Stimulated activated effector memory CD8-positive, alpha-beta T cell treated with anti-CD3 and anti-CD28 coated beads, Interleukin-12 subunit alpha, Interleukin-12 subunit beta, amount 100 ng/mL, for 72 hours (primary cell): ENCODE measurements around the gene RTF1.
"Not testable (repeated sequence)": the region's sequence is repeated elsewhere in the genome, so short reads cannot be mapped to it uniquely, and the experiment has no call there.

Experiments
- ATAC-seq: fragments of 150-1000 bp; cut with Tn5 transposase; 2 replicates; pipeline ENCODE4 v1.10.0; 2021
- DNase-seq, 2 donors: peaks; one replicate each; pipeline ENCODE4 v3.0.0; 2021 to 2022; ENCODE audit warnings: low spot score in 2 of 2
- H3K27ac Mint-ChIP-seq: one replicate; pipeline ENCODE4 v1.8.0; 2022; ENCODE audit warnings: mild to moderate bottlenecking, mixed read lengths
- H3K36me3 Mint-ChIP-seq: one replicate; pipeline ENCODE4 v1.8.0; 2022; ENCODE audit warnings: mild to moderate bottlenecking, mixed read lengths
- H3K4me1 Mint-ChIP-seq: one replicate; pipeline ENCODE4 v1.8.0; 2022; ENCODE audit warnings: mixed read lengths
- H3K4me3 Mint-ChIP-seq: one replicate; pipeline ENCODE4 v1.8.0; 2022; ENCODE audit warnings: mild to moderate bottlenecking, mixed read lengths
- H3K9me3 Mint-ChIP-seq: one replicate; pipeline ENCODE4 v1.8.0; 2022; ENCODE audit warnings: mixed read lengths

Gene RTF1

GRCh38 chr15:41423979-41424659 lies 7.2 kb downstream of the RTF1 start:
- ATAC-seq (peak; percentile 92), DNase-seq (no peak)
- no peaks in the 10 kb centered on the region for H3K9me3 Mint-ChIP-seq
- no peaks in the 10 kb centered on the region for H3K36me3 Mint-ChIP-seq
- peak overlapping the region; percentile 19 for H3K4me3 Mint-ChIP-seq
- H3K4me1 Mint-ChIP-seq = peaks cover 25% of the 10 kb centered on the region
- peak overlapping the region; percentile 32 for H3K27ac Mint-ChIP-seq

DNA sequence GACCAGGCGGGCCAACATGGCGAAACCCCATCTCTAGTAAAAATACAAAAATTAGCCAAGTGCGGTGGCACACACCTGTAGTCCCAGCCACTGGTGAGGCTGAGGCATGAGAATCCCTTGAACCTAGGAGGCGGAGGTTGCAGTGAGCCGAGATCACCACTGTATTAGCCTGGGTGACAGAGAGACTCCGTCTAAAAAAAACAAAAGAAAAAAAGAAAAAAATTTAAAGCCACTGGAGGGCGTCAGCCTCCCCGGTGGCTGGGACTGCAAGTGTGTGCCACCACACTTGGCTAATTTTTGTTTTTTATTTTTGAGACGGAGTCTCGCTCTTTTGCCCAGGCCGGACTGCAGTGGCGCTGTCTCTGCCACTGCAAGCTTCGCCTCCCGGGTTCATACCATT lies 7.9 kb downstream of the RTF1 start:
- ATAC-seq = no peak
- peak overlapping the region; percentile 19 for H3K4me3 Mint-ChIP-seq
- peaks cover 30% of the 10 kb centered on the region for H3K4me1 Mint-ChIP-seq
- no peaks in the 10 kb centered on the region for H3K36me3 Mint-ChIP-seq
- no peaks in the 10 kb centered on the region for H3K9me3 Mint-ChIP-seq
- H3K27ac Mint-ChIP-seq = peak overlapping the region; percentile 32
- no peak for DNase-seq

DNA sequence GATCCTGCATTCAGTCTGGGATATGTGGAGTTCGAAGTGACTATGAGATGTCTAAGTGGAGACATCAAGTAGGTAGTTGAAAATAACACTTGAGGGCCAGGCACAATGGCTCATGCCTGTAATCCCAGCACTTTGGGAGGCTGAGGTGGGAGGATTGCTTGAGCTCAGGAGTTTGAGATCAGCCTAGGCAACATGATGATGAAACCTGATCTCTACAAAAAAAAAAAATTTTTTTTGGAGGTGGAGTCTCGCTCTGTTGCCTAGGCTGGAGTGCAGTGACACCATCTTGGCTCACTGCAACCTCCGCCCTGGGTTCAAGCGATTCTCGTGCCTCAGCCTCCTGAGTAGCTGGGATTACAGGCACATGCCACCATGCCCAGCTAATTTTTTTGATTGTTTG lies 9.0 kb downstream of the RTF1 start:
- not testable (repeated sequence) for H3K9me3 Mint-ChIP-seq, H3K27ac Mint-ChIP-seq, H3K36me3 Mint-ChIP-seq, ATAC-seq, H3K4me3 Mint-ChIP-seq, DNase-seq
- H3K4me1 Mint-ChIP-seq = peaks cover 27% of the 10 kb centered on the region

GRCh38 chr15:41429003-41429890 lies 12.4 kb downstream of the RTF1 start:
- ATAC-seq = peak; percentile 95
- DNase-seq = no peak
- Mint-ChIP-seq H3K27ac (peak overlapping the region; percentile 80), H3K4me1 (peaks cover 23% of the 10 kb centered on the region), H3K36me3 (no peaks in the 10 kb centered on the region), H3K4me3 (peak overlapping the region; percentile 47), H3K9me3 (no peaks in the 10 kb centered on the region)

GRCh38 chr15:41435037-41435786 lies 18.3 kb downstream of the RTF1 start:
- Mint-ChIP-seq H3K36me3 (peaks cover 30% of the 10 kb centered on the region), H3K9me3 (no peaks in the 10 kb centered on the region), H3K27ac (no peak overlapping the region), H3K4me1 (peaks cover 6% of the 10 kb centered on the region), H3K4me3 (no peak overlapping the region)
- no peak for DNase-seq
- no peak for ATAC-seq

DNA sequence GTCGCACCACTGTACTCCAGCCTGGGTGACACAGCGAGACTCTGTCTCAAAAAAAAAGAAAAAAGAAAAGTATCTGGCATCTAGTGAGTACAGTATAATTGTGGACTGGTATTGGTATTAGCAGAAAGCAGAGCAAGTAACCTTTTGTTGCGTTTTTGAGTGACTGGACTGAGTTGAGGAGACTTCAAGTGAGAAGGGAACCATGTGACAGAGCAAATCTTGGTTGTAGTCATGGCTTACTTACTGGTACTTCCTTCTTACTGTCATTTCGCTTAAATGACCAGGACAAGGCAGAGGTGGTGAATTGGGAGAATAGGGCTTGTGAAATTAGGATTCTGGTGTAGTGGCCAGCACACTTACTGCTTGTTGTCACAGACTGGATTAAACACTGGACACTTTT lies 20.6 kb downstream of the RTF1 start:
- H3K9me3 Mint-ChIP-seq = no peaks in the 10 kb centered on the region
- DNase-seq (no peak), ATAC-seq (no peak)
- peak overlapping the region; percentile 2 for H3K27ac Mint-ChIP-seq
- peaks cover 6% of the 10 kb centered on the region for H3K4me1 Mint-ChIP-seq
- H3K4me3 Mint-ChIP-seq = no peak overlapping the region
- H3K36me3 Mint-ChIP-seq = peaks cover 47% of the 10 kb centered on the region

- no peak for DNase-seq
- H3K36me3 Mint-ChIP-seq = peaks cover 52% of the 10 kb centered on the region
- no peaks in the 10 kb centered on the region for H3K9me3 Mint-ChIP-seq
- no peak for ATAC-seq
- peak overlapping the region; percentile 43 for H3K27ac Mint-ChIP-seq
- H3K4me1 Mint-ChIP-seq = peaks cover 11% of the 10 kb centered on the region
- no peak overlapping the region for H3K4me3 Mint-ChIP-seq
Measured at GRCh38 chr15:41438206-41438605, 21.3 kb downstream of the RTF1 start.

GRCh38 chr15:41438745-41439144 lies 21.9 kb downstream of the RTF1 start:
- not testable (repeated sequence) for H3K9me3 Mint-ChIP-seq, H3K4me3 Mint-ChIP-seq, H3K27ac Mint-ChIP-seq, ATAC-seq, DNase-seq
- H3K36me3 Mint-ChIP-seq = peaks cover 57% of the 10 kb centered on the region
- H3K4me1 Mint-ChIP-seq = peaks cover 15% of the 10 kb centered on the region

DNA sequence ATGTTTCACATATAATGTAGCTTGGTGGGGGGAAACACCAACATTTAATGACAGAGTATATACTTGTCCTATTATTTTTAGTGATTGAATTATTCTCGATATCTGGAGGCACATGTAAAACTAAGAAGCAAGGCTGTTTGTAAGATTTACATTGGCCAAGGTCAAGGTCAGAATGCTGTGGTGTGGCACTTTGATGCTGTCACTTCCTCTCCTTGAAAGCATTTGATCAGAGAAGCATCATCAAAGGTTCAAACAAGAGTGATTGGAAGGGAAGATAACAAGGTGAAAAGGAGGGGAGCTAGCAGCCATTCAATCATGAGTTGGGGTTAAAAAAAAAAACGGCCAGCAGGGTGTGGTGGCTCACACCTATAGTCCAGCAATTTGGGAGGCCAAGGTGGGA lies 26.4 kb downstream of the RTF1 start:
- no peak for DNase-seq
- no peak for ATAC-seq
- Mint-ChIP-seq H3K4me3 (no peak overlapping the region), H3K27ac (peak overlapping the region; percentile 30), H3K9me3 (no peaks in the 10 kb centered on the region), H3K36me3 (peaks cover 65% of the 10 kb centered on the region), H3K4me1 (peaks cover 8% of the 10 kb centered on the region)

- DNase-seq (no peak), ATAC-seq (no peak)
- Mint-ChIP-seq H3K9me3 (no peaks in the 10 kb centered on the region), H3K27ac (no peak overlapping the region), H3K4me3 (no peak overlapping the region), H3K4me1 (peaks cover 8% of the 10 kb centered on the region), H3K36me3 (peaks cover 43% of the 10 kb centered on the region)
Measured at GRCh38 chr15:41445399-41445798, 28.5 kb downstream of the RTF1 start.

DNA sequence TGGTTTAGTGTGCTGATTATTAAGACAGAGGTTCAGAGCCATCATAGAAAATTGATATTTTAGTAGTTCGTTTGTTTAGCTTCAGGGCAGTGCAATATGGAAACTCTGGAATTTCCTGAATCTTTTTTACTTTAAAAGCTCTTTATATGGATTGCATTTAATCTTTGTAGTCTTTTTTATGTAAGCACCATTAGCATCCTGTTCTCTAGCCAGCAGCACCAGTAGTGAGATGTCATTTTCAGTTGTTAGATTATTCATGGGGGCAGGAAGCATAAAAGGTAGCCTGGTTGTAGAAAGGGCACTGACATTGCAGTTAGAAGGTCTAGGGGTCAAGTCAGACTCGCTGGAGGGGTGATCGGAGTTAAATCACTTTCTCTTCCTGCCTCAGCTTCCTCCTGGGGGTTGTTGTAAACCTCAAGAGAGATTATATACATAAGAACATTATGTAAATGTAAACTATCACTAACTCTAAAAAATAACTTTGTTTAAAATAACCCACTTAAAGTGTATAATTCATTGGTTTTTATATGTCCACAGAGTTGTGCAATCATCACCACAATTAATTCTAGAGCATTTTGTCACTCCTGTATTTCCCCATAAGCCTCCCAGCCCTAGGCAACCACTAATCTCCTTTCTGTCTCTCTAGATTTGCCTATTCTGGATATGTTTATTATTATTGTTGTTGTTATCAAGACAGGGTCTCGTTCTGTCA lies 45.3 kb downstream of the RTF1 start:
- H3K4me3 Mint-ChIP-seq = no peak overlapping the region
- peak overlapping the region; percentile 35 for H3K27ac Mint-ChIP-seq
- ATAC-seq (no peak), DNase-seq (no peak)
- peaks cover 22% of the 10 kb centered on the region for H3K4me1 Mint-ChIP-seq
- no peaks in the 10 kb centered on the region for H3K9me3 Mint-ChIP-seq
- peaks cover 96% of the 10 kb centered on the region for H3K36me3 Mint-ChIP-seq

GRCh38 chr15:41464889-41465580 lies 48.1 kb downstream of the RTF1 start:
- Mint-ChIP-seq H3K27ac (no peak overlapping the region), H3K9me3 (no peaks in the 10 kb centered on the region), H3K4me3 (no peak overlapping the region), H3K36me3 (peaks cover 93% of the 10 kb centered on the region), H3K4me1 (peaks cover 24% of the 10 kb centered on the region)
- DNase-seq (no peak), ATAC-seq (no peak)

DNA sequence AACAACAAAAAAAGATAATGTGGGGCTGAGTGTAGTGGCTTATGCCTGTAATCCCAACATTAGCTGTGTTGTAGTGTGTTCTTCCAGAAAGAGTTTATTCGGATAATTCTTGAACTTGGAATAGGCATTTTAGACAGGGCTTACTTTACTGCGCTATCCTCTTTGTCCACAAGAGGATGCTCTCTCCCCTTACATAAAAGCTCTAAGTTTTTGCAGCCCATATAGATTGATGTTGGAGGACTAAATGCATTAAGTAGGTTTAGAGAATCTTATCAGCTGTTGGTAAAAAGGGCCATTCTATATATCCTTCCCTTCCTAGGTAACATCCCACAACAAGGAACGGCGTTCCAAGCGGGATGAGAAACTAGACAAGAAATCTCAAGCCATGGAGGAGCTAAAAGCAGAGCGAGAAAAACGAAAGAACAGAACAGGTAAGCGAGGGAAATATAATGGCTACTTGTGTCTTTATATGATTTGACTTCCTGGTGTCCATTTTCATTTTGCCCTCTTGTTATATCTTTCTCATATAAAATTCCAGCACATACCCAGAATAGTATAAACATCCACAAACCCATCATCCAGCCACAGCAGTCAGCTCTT lies 49.0 kb downstream of the RTF1 start:
- ATAC-seq = peak; percentile 74
- Mint-ChIP-seq H3K4me1 (peaks cover 24% of the 10 kb centered on the region), H3K9me3 (no peaks in the 10 kb centered on the region), H3K36me3 (peaks cover 93% of the 10 kb centered on the region), H3K27ac (no peak overlapping the region), H3K4me3 (no peak overlapping the region)
- DNase-seq = no peak

- no peak overlapping the region for H3K4me3 Mint-ChIP-seq
- peak overlapping the region; percentile 53 for H3K27ac Mint-ChIP-seq
- peaks cover 24% of the 10 kb centered on the region for H3K4me1 Mint-ChIP-seq
- H3K36me3 Mint-ChIP-seq = peaks cover 93% of the 10 kb centered on the region
- ATAC-seq = peak; percentile 69
- DNase-seq = no peak
- no peaks in the 10 kb centered on the region for H3K9me3 Mint-ChIP-seq
Measured at GRCh38 chr15:41466711-41467110, 49.8 kb downstream of the RTF1 start.
